MG63 (cell line): ENCODE data around the gene ITPR3. TPM values are rescaled to one million over a fixed set of nuclear protein-coding genes. Genes with fewer than 3 reads are reported as not detected.

ENCODE experiments used
- DNase-seq: peaks from one replicate; pipeline ENCODE4 v3.0.0-alpha.2; 2020
- H3K27me3 ChIP-seq: fragments of 250-450 bp; sonication (Bioruptor Pico); 2 replicates; pipeline ENCODE4 v1.5.1; 2020; ENCODE audit warnings: mild to moderate bottlenecking, moderate library complexity
- H3K36me3 ChIP-seq: fragments of 250-450 bp; sonication (Bioruptor Pico); 2 replicates; pipeline ENCODE4 v1.5.1; 2020; ENCODE audit warnings: mild to moderate bottlenecking, moderate library complexity
- H3K4me3 ChIP-seq: fragments of 250-450 bp; sonication (Bioruptor Pico); 2 replicates; pipeline ENCODE4 v1.5.1; 2020; ENCODE audit warnings: mild to moderate bottlenecking, moderate library complexity
- H3K9me3 ChIP-seq: fragments of 250-450 bp; sonication (Bioruptor Pico); 2 replicates; pipeline ENCODE4 v1.5.1; 2020; ENCODE audit warnings: mild to moderate bottlenecking, moderate library complexity
- total RNA-seq: library from RNA; depleted of rRNA; stranded (reverse); fragments of >200 nt; shearing (Covaris generic); gene quantifications from 2 replicates; pipeline ENCODE4 v1.2.3, GENCODE V29; 2014; ENCODE audit warnings: low replicate concordance

Gene ITPR3
- total RNA-seq, 1 experiment from 2014 or later = 14.5 TPM

GRCh38 chr6:33668914-33669313 is 47.8 kb downstream of the ITPR3 start:
- H3K36me3 ChIP-seq = peaks cover 10% of the 10 kb centered on the region
- no peaks in the 10 kb centered on the region for H3K9me3 ChIP-seq
- no peaks in the 10 kb centered on the region for H3K27me3 ChIP-seq
- no peak overlapping the region for H3K4me3 ChIP-seq
- no peak for DNase-seq

- Histone ChIP-seq H3K4me3 (no peak overlapping the region), H3K36me3 (peaks cover 15% of the 10 kb centered on the region), H3K27me3 (no peaks in the 10 kb centered on the region), H3K9me3 (no peaks in the 10 kb centered on the region)
- DNase-seq = no peak
Observed at GRCh38 chr6:33670086-33670660, 49.1 kb downstream of the ITPR3 start.

DNA sequence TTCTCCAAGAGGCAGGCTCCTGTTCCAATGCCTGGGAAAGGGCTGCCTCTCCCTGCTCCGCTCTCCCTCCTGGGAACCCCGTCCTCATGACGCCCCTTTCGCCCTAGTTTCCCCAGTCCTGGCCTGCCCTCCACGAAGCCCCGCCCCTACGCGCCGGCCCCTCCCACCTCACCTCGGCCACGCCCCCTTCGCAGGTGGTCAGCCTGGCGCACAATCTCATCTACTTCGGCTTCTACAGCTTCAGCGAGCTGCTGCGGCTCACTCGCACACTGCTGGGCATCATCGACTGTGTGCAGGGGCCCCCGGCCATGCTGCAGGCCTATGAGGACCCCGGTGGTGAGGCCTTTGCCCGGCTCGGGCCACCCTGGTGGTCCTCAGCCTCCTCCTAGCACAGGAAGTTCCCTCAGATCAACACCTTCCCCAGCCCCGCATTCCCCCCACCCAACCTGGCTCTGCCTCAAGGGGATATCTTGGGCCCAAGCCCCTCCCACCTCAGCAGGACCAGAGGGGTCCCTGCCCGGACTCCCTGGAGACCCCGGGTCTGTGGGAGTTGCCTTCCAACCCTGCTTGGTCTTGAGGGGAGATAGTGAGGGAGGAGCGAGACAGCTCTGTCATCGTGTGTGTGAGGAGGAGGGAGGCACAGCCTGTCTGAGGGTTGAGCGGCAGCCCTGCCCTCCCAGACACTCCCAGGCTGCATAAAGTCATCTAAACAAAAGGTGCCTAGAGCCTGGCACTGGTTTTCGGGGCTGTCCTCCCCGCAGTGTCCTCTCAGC is 50.0 kb downstream of the ITPR3 start:
- Histone ChIP-seq H3K9me3 (no peaks in the 10 kb centered on the region), H3K36me3 (peaks cover 15% of the 10 kb centered on the region), H3K4me3 (no peak overlapping the region), H3K27me3 (no peaks in the 10 kb centered on the region)
- no peak for DNase-seq

GRCh38 chr6:33671744-33672072 is 50.6 kb downstream of the ITPR3 start:
- no peak for DNase-seq
- peaks cover 15% of the 10 kb centered on the region for H3K36me3 ChIP-seq
- no peak overlapping the region for H3K4me3 ChIP-seq

DNA sequence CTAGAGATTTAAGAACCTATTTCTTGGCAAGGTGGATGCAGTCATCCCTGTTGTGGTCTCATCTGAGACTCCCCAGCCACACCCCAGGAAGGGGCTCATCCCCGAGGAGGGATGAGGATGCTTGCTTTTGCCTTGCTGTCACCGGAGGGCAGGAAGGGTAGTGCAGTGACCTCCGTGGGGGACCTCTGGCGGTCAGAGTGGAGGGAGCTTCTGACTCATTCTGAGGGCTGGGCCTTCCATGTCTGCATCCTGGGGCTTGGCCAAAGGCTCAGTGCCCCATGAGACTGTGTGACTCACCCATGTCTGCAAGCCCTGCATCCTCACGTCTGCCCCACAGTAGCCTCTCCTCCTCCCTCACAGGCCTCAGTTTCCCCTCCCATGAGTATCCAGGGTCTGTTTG is 51.7 kb downstream of the ITPR3 start:
- no peaks in the 10 kb centered on the region for H3K27me3 ChIP-seq
- H3K4me3 ChIP-seq = no peak overlapping the region
- DNase-seq = peak; percentile 82
- H3K9me3 ChIP-seq = no peaks in the 10 kb centered on the region
- H3K36me3 ChIP-seq = peaks cover 18% of the 10 kb centered on the region

More at GRCh38 chr6:33671744-33672072, 50.6 kb downstream of the ITPR3 start:
- H3K9me3 ChIP-seq = no peaks in the 10 kb centered on the region
- H3K27me3 ChIP-seq = no peaks in the 10 kb centered on the region

- no peaks in the 10 kb centered on the region for H3K27me3 ChIP-seq
- DNase-seq = no peak
- no peak overlapping the region for H3K4me3 ChIP-seq
- H3K9me3 ChIP-seq = no peaks in the 10 kb centered on the region
- peaks cover 18% of the 10 kb centered on the region for H3K36me3 ChIP-seq
Observed at GRCh38 chr6:33673851-33674250, 52.7 kb downstream of the ITPR3 start.

GRCh38 chr6:33675968-33676367 is 54.8 kb downstream of the ITPR3 start:
- H3K36me3 ChIP-seq = peaks cover 18% of the 10 kb centered on the region
- no peaks in the 10 kb centered on the region for H3K9me3 ChIP-seq
- no peak for DNase-seq
- H3K4me3 ChIP-seq = no peak overlapping the region
- no peaks in the 10 kb centered on the region for H3K27me3 ChIP-seq

- Histone ChIP-seq H3K27me3 (no peaks in the 10 kb centered on the region), H3K36me3 (peaks cover 18% of the 10 kb centered on the region), H3K9me3 (no peaks in the 10 kb centered on the region), H3K4me3 (no peak overlapping the region)
- DNase-seq = no peak
Observed at GRCh38 chr6:33676416-33677142, 55.5 kb downstream of the ITPR3 start.

- DNase-seq = peak; percentile 41
- Histone ChIP-seq H3K36me3 (peaks cover 18% of the 10 kb centered on the region), H3K4me3 (no peak overlapping the region), H3K27me3 (no peaks in the 10 kb centered on the region), H3K9me3 (no peaks in the 10 kb centered on the region)
Observed at GRCh38 chr6:33677143-33677660, 56.1 kb downstream of the ITPR3 start.

DNA sequence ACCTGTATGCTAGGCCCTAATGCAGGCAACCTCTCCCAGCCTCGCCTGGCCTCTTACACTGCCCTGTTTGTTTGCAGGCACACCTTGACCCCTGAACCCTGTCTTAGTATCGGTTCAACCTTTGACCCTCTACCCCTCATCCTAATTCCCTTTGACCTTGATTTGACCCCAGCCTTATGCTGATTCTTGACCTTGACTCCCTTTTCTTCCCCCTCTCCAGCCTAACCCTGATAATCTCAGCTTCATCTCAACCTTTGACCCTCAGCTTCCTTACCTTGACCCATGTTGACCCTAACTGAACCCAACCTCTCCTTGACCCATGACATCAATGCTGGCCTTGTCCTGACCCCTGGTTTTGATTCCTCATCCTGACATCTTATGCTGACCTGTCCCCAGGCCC is 56.6 kb downstream of the ITPR3 start:
- Histone ChIP-seq H3K9me3 (no peaks in the 10 kb centered on the region), H3K4me3 (no peak overlapping the region), H3K27me3 (no peaks in the 10 kb centered on the region), H3K36me3 (peaks cover 18% of the 10 kb centered on the region)
- DNase-seq = no peak

DNA sequence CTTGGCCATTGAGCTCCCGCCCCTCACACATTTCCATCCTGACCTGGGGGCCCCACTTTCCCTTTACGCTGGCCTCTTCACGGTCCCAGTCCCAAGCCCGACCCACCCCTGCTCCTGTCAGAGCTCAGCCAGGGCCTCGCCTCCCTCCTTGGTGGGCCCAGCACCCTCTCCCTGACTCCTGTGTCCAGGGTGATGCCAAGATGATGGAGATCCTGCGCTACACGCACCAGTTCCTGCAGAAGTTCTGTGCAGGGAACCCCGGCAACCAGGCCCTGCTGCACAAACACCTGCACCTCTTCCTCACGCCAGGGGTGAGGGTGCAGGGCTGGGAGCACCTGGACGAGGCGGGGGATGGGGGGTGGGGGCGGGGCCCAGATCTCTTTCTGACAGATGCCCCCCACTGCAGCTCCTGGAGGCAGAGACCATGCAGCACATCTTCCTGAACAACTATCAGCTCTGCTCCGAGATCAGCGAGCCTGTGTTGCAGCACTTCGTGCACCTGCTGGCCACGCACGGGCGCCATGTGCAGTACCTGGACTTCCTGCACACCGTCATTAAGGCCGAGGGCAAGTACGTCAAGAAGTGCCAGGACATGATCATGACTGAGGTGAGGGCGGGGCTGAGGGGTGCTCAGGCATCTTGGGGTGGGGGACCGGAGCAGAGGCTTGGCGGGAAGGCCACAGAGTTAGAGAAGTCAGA is 57.3 kb downstream of the ITPR3 start:
- Histone ChIP-seq H3K4me3 (no peak overlapping the region), H3K27me3 (no peaks in the 10 kb centered on the region), H3K9me3 (no peaks in the 10 kb centered on the region), H3K36me3 (peaks cover 13% of the 10 kb centered on the region)
- no peak for DNase-seq

DNA sequence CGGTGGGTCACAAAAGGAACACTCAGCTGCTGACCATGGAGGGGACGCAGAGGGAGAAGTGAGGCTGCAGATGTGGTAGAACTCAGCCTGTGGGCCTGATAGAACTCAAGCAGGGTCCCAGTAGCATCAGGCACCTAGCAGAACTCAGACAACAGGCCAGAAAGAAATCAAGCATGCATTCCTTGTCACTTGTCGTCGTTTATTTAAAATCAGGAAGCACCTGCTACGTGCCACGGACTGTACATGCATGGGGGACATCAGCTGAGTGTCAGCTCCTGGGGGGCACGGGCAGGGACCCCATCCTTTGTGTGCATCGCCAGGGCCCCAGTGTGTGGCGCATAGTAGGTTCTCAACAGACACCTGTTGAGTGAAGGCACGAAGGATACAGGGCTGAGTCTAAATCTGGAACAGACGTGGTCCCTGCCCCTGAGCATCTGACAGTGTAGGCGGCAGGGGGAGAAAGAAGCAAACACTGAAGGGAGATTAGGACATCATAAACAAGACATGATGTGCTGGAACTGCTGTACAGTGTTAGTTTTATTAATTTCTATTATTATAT is 57.9 kb downstream of the ITPR3 start:
- no peak for DNase-seq
- Histone ChIP-seq H3K9me3 (no peaks in the 10 kb centered on the region), H3K4me3 (no peak overlapping the region), H3K27me3 (no peaks in the 10 kb centered on the region), H3K36me3 (peaks cover 7% of the 10 kb centered on the region)

GRCh38 chr6:33679761-33680160 is 58.6 kb downstream of the ITPR3 start:
- Histone ChIP-seq H3K36me3 (peaks cover 3% of the 10 kb centered on the region), H3K27me3 (no peaks in the 10 kb centered on the region), H3K9me3 (no peaks in the 10 kb centered on the region), H3K4me3 (no peak overlapping the region)
- DNase-seq = no peak

DNA sequence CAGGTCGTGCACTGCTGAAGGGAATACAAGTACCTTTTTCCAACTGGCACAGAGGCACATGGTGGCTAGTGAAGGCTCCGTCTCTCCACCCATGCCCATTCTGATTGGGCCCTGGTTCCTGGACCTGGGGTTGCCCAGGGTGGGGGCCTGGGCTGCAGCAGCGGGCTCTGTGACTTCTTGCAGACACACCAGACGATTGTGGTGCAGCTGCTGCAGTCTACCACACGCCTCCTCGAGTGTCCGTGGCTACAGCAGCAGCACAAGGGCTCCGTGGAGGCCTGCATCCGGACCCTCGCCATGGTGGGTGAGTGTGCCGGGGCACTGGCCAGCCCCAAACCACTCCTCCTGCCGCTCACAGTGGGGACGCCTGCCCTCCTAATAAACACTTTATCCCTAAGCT is 61.2 kb downstream of the ITPR3 start:
- H3K27me3 ChIP-seq = no peaks in the 10 kb centered on the region
- H3K4me3 ChIP-seq = no peak overlapping the region
- no peaks in the 10 kb centered on the region for H3K9me3 ChIP-seq
- H3K36me3 ChIP-seq = peaks cover 1% of the 10 kb centered on the region
- no peak for DNase-seq

GRCh38 chr6:33683051-33683571 is 62.0 kb downstream of the ITPR3 start:
- Histone ChIP-seq H3K9me3 (no peaks in the 10 kb centered on the region), H3K36me3 (no peaks in the 10 kb centered on the region; the same call in 1 of the 2 replicates), H3K27me3 (no peaks in the 10 kb centered on the region), H3K4me3 (no peak overlapping the region)
- DNase-seq = no peak

DNA sequence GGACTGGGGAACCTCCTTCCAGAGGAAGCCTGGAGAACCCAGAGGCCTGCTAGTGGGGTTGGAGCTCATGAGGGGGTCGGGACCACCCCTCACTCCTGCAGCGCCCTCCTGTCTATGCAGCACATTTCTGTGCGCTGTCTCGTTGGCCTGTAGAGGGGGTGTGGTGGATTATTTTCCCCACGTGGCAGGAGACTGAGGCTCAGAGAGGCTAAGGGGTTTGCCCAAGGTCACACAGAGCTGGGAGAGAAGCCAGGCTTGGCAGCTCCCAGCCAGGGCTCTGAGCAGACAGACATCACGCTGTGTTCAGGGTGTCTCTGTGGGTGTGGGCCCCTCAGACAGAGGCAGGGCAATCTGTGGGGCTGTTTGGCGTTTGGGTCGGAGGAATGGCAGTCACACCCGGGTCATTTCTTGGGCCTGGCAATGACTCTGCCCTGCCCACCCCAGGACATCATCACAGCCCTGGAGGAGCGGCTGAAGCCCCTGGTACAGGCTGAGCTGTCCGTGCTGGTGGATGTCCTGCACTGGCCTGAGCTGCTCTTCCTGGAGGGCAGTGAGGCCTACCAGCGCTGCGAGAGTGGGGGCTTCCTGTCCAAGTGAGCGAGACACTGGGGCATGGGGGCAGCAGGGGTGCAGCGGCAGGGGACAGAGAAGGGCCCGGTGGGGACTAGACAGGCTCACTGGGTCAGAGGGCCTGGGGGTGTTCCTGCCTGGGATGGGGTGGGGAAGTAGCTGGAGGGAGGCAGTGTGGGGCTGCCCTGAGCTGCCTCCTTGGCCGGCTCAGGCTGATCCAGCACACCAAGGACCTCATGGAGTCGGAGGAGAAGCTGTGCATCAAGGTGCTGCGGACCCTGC is 62.7 kb downstream of the ITPR3 start:
- Histone ChIP-seq H3K4me3 (no peak overlapping the region), H3K36me3 (no peaks in the 10 kb centered on the region; the same call in 1 of the 2 replicates), H3K27me3 (no peaks in the 10 kb centered on the region), H3K9me3 (no peaks in the 10 kb centered on the region)
- DNase-seq = no peak
